Astrocyte (in vitro differentiated cells and primary cell): ENCODE results near the gene ZSCAN23. TPM values are rescaled to one million over a fixed set of nuclear protein-coding genes. Genes with fewer than 3 reads are reported as not detected.

Experiments used
- DNase-seq: peaks from one replicate; pipeline ENCODE4 v3.0.0-alpha.2; 2010; ENCODE audit warnings: low read depth
- FAIRE-seq: peaks from 2 replicates; lab custom pipeline; 2011; peaks lifted over from hg19 to GRCh38; lab: Jason Lieb, UNC
- H2AFZ ChIP-seq: 2 replicates; pipeline ENCODE4 v1.6.0; 2012; ENCODE audit warnings: low read depth, low read length, inconsistent platforms
- H3K27ac ChIP-seq: 2 replicates; pipeline ENCODE4 v1.5.1; 2011; ENCODE audit warnings: low read depth, low read length, inconsistent platforms
- H3K27me3 ChIP-seq: 2 replicates; pipeline ENCODE4 v1.6.0; 2011; ENCODE audit warnings: low read length, inconsistent platforms; ENCODE audit not compliant: insufficient read depth
- H3K36me3 ChIP-seq: 2 replicates; pipeline ENCODE4 v1.5.1; 2011; ENCODE audit warnings: low read length, inconsistent platforms; ENCODE audit not compliant: insufficient read depth
- H3K4me1 ChIP-seq: 2 replicates; pipeline ENCODE4 v1.5.1; 2011; ENCODE audit warnings: low read length, inconsistent platforms; ENCODE audit not compliant: insufficient read depth
- H3K4me2 ChIP-seq: 2 replicates; pipeline ENCODE4 v1.6.0; 2012; ENCODE audit warnings: low read length, inconsistent platforms
- H3K4me3 ChIP-seq: 2 replicates; pipeline ENCODE4 v1.5.1; 2011; ENCODE audit warnings: low read depth, mild to moderate bottlenecking, low read length, inconsistent platforms; ENCODE audit not compliant: insufficient read depth
- H3K79me2 ChIP-seq: 2 replicates; pipeline ENCODE4 v1.6.0; 2012; ENCODE audit warnings: mild to moderate bottlenecking, low read length, inconsistent platforms; ENCODE audit not compliant: insufficient read depth
- H3K9ac ChIP-seq: 2 replicates; pipeline ENCODE4 v1.6.0; 2012; ENCODE audit warnings: mild to moderate bottlenecking, low read length, inconsistent platforms
- H3K9me3 ChIP-seq: 2 replicates; pipeline ENCODE4 v1.5.1; 2012; ENCODE audit warnings: low read depth, mild to moderate bottlenecking, low read length, inconsistent platforms; ENCODE audit not compliant: insufficient read depth
- H4K20me1 ChIP-seq: 2 replicates; pipeline ENCODE4 v1.6.0; 2012; ENCODE audit warnings: low read length, inconsistent platforms; ENCODE audit not compliant: insufficient read depth
- H3K27ac Mint-ChIP-seq: one replicate; pipeline ENCODE4 v1.8.0; 2021; ENCODE audit warnings: mild to moderate bottlenecking, mixed read lengths; ENCODE audit not compliant: unreplicated experiment
- H3K27me3 Mint-ChIP-seq: one replicate; pipeline ENCODE4 v1.8.0; 2021; ENCODE audit warnings: low read depth, mixed read lengths; ENCODE audit not compliant: unreplicated experiment
- H3K36me3 Mint-ChIP-seq: one replicate; pipeline ENCODE4 v1.8.0; 2021; ENCODE audit warnings: low read depth, mixed read lengths; ENCODE audit not compliant: unreplicated experiment
- H3K4me1 Mint-ChIP-seq: one replicate; pipeline ENCODE4 v1.8.0; 2021; ENCODE audit warnings: low read depth, mixed read lengths; ENCODE audit not compliant: unreplicated experiment
- H3K4me3 Mint-ChIP-seq: one replicate; pipeline ENCODE4 v1.8.0; 2021; ENCODE audit warnings: mild to moderate bottlenecking, moderate library complexity, mixed read lengths; ENCODE audit not compliant: unreplicated experiment
- H3K9me3 Mint-ChIP-seq: one replicate; pipeline ENCODE4 v1.8.0; 2021; ENCODE audit warnings: mild to moderate bottlenecking, mixed read lengths; ENCODE audit not compliant: unreplicated experiment
- CTCF ChIP-seq: IDR thresholded peaks from 2 replicates; pipeline ENCODE4 v1.5.1; 2011; ENCODE audit warnings: low read depth, mild to moderate bottlenecking, inconsistent platforms, low read length, moderate library complexity; ENCODE audit not compliant: insufficient read depth
- EZH2 ChIP-seq: IDR thresholded peaks from 2 replicates; pipeline ENCODE4 v1.6.1; 2012; ENCODE audit warnings: mild to moderate bottlenecking, low read length, inconsistent platforms; ENCODE audit not compliant: insufficient read depth
- total RNA-seq: library from RNA; stranded (reverse); gene quantifications from 2 replicates; pipeline ENCODE4 v1.2.1, GENCODE V29; 2021

ZSCAN23 gene
- total RNA-seq, 1 donor from 2014 or later, result 4.8 TPM

- H3K4me1 ChIP-seq, result no peaks in the 10 kb centered on the region
- peak overlapping the region; percentile 94 for H3K4me2 ChIP-seq
- DNase-seq (no peak), FAIRE-seq (no peak)
- H3K27ac ChIP-seq, result peak overlapping the region; percentile 85
- H3K4me3 ChIP-seq, result peak overlapping the region; percentile 93
- peaks cover 23% of the 10 kb centered on the region for H3K79me2 ChIP-seq
- peak overlapping the region; percentile 94 for H2AFZ ChIP-seq
- no peaks in the 10 kb centered on the region for H3K9me3 Mint-ChIP-seq
- peaks cover 2% of the 10 kb centered on the region for H3K36me3 Mint-ChIP-seq
- H4K20me1 ChIP-seq, result no peaks in the 10 kb centered on the region
- H3K9me3 ChIP-seq, result no peaks in the 10 kb centered on the region
- peak overlapping the region; percentile 100 for H3K4me3 Mint-ChIP-seq
- no peaks in the 10 kb centered on the region for H3K27me3 ChIP-seq
- peak overlapping the region; percentile 97 for H3K27ac Mint-ChIP-seq
- H3K36me3 ChIP-seq, result peaks cover 2% of the 10 kb centered on the region
- TF ChIP-seq CTCF (no peak), EZH2 (no peak)
- peak overlapping the region; percentile 96 for H3K9ac ChIP-seq
- H3K4me1 Mint-ChIP-seq, result peaks cover 2% of the 10 kb centered on the region
- H3K27me3 Mint-ChIP-seq, result no peaks in the 10 kb centered on the region
Measured at GRCh38 chr6:28442586-28442985, 705 bp downstream of the ZSCAN23 start.

GRCh38 chr6:28436404-28436803, 6.9 kb downstream of the ZSCAN23 start:
- Mint-ChIP-seq H3K27ac (no peak overlapping the region), H3K9me3 (no peaks in the 10 kb centered on the region), H3K36me3 (peaks cover 10% of the 10 kb centered on the region), H3K4me1 (peaks cover 4% of the 10 kb centered on the region), H3K27me3 (no peaks in the 10 kb centered on the region), H3K4me3 (no peak overlapping the region)
- Histone ChIP-seq H3K4me2 (no peak overlapping the region), H3K4me1 (no peaks in the 10 kb centered on the region), H3K9me3 (no peaks in the 10 kb centered on the region), H3K36me3 (peaks cover 9% of the 10 kb centered on the region), H2AFZ (no peak overlapping the region), H3K9ac (no peak overlapping the region), H4K20me1 (peaks cover 4% of the 10 kb centered on the region), H3K27me3 (no peaks in the 10 kb centered on the region), H3K79me2 (peaks cover 11% of the 10 kb centered on the region), H3K4me3 (no peak overlapping the region), H3K27ac (no peak overlapping the region)
- no peak for DNase-seq
- FAIRE-seq, result no peak
- TF ChIP-seq CTCF, result no peak
- no peak for TF ChIP-seq EZH2

- H3K79me2 ChIP-seq, result no peaks in the 10 kb centered on the region
Measured at GRCh38 chr6:28433119-28433518, 10.2 kb downstream of the ZSCAN23 start.

More at GRCh38 chr6:28433119-28433518, 10.2 kb downstream of the ZSCAN23 start:
- Histone ChIP-seq H3K27ac (no peak overlapping the region), H4K20me1 (peaks cover 4% of the 10 kb centered on the region), H3K36me3 (peaks cover 9% of the 10 kb centered on the region), H2AFZ (no peak overlapping the region), H3K9ac (no peak overlapping the region), H3K27me3 (no peaks in the 10 kb centered on the region), H3K4me3 (no peak overlapping the region), H3K4me1 (no peaks in the 10 kb centered on the region), H3K4me2 (no peak overlapping the region), H3K9me3 (no peaks in the 10 kb centered on the region)
- Mint-ChIP-seq H3K9me3 (no peaks in the 10 kb centered on the region), H3K4me1 (peaks cover 4% of the 10 kb centered on the region), H3K4me3 (no peak overlapping the region), H3K36me3 (peaks cover 17% of the 10 kb centered on the region), H3K27ac (no peak overlapping the region), H3K27me3 (no peaks in the 10 kb centered on the region)
- DNase-seq, result no peak
- TF ChIP-seq CTCF (no peak), EZH2 (no peak)
- no peak for FAIRE-seq
